ENCODE data around the gene KIF26A.

Gene KIF26A

GRCh38 chr14:104138098-104138717 lies at the start of gene KIF26A:
TSS of gene KIF26A (plus strand) at chr14:104138587. CDS start at chr14:104138723, 136 bp downstream.
- DNase-seq = no peak

GRCh38 chr14:104090071-104090748 lies 48.2 kb upstream of the KIF26A start:
- DNase-seq = no peak

- no peak for DNase-seq
Observed at GRCh38 chr14:104091061-104091926, 47.1 kb upstream of the KIF26A start.

DNA sequence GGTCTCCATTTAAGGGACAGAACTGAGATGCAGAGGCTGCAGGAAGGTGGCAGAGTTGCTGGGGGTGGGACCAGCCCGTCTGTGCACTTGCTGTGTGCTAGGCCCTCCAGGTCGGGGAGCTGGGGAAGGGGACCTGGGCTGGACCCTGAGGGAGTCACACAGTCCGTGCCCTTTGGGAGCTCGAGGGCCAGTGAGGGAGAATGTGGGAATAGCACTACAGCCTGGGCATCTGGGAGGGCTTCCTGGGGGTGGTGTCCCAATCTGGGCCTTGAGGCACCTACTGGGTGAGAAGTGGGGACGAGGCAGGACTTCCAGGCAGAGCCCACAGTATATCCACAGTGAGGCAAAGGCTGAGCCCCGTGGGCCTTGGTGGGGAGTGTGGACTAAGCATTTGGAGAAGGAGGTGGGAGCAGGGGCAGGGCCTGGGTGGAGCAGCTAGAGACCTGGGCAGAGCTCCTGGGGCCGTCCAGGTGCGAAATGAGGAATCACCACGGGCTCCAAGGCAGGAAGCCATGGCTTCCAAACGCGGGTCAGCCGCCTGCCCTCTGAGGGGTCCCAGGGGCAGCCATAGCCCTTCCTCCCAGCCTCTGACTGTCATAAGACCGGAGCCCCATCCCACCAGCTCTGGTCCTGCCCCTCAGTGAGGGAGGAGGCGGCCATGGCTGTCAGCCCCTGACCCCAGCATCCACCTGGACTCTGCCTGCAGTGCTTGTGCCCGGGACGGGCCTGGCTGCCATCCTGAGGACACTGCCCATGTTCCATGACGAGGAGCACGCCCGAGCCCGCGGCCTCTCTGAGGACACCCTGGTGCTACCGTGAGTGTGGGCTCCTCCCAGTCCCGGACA lies 46.2 kb upstream of the KIF26A start:
- no peak for DNase-seq

DNA sequence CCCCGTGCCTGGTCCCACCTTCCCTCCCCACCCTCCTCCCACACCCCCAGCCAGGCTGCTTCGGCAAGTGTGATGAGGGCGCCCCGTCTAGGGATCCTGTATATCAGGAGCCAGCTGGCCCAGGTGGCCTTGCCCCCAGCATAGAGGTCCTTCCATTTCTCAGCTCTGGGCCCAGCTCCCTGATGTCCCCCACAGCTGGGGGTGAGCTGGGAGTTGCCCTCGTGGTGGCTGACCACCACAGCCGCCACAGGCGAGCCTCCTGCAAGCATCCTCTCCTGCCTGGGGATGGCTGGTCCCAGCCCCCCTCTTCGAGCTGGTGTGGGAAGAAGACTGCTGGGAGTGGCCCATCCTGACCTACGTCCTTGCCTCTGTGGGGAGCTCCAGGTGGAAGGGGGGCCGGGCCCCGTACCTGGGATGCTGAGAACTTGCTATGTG lies 45.4 kb upstream of the KIF26A start:
- DNase-seq = no peak

GRCh38 chr14:104093366-104094055 lies 44.9 kb upstream of the KIF26A start:
- no peak for DNase-seq

GRCh38 chr14:104094056-104094708 lies 44.2 kb upstream of the KIF26A start:
- DNase-seq = no peak

DNA sequence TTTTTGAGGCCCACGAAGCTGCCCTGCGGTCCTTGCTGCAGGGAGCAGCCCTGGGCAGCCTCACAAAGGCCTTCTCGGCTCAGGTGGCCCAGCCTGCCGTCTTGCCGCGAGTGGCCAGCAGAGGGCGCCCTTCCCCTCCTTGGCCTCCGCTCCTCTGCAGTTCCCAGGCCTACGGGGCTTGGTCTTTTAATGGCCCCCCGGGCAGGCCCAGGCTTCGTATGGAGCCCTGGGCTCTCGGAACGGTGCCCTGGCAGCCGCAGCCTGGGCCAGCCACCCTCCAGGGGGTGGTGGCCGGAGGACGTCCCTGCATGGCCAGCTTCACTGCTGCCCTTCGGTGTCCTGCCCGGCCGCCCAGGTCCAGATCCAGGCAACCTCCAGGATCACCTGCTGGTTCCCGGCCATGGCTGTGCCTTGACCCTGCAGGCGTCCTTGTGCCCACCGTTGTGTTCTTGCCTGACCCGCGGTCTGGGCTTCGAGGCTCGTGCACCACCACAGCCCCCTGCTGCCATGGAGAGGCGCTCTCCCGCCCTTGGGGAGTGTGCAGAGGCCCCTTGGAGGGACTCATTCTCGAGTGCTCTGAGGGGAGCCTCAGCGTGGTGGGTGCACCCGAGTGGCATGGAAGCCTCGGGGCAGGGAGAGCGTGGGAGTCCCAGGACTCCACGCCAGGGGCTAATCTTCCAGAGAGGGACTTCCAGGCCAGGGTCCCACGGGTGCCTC lies 43.5 kb upstream of the KIF26A start:
- peak in 1 of 2 donors; percentile 7 for DNase-seq

GRCh38 chr14:104095426-104096310 lies 42.7 kb upstream of the KIF26A start:
- DNase-seq = no peak

DNA sequence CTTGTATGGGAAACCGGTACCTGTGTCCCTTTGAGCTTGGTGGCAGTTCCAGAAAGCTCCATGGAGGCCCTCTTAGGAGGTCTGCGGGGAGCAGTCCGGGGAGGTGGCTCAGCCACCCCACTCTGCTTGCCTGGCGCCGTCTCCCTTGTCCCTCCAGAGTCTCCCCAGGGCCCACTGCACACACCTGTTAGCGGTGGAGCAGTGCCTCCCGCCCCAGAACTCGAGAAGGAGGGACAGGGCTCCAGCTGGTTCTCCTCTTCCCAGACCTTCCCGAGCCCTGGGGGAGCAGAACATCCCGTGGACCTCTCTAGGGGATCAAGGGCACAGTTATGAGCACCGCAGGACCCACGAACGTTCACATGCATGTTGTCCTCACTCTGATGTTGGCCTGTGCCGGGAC lies 42.1 kb upstream of the KIF26A start:
- no peak for DNase-seq

- DNase-seq = no peak
Observed at GRCh38 chr14:104096751-104097700, 41.4 kb upstream of the KIF26A start.

DNA sequence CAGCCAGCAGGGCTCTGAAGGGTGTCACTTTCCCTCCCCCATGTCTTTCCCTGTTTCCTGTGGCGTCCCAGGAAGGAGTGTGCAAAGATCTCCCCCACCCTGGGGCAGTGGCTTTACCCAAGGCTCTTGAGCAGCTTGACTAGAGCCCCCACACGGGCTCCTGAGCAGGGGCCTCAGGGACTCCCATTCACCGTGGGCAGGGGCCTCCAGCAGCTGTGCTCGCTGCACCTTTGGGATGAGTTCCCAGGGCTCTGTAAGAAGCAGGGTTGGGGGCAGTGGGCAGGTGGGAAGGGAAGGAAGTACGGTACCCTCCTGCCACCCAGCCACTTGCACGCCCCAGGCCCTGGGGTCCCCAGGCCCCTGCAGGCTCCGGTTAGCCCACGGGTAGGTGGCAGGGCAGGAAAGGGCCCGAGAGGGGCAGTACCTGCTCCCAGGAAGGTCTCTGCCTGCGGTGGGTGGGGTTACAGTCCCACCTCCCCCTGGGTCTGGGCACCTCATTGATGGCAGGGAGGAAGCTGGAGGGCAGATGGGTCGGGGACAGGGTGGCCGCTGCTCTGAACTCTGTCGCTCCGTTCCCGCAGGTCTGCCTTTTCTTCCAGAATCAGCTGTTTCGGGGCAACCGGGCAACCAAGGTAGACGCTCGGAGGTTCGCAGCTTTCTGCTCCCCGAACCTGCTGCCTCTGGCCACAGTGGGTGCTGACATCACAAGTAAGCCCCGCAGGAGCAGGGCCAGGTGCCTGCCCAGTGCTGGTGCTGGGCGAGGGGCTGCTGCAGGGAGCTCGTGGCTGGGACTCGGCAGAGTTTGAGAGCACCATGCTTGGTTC lies 39.9 kb upstream of the KIF26A start:
- DNase-seq = no peak

- no peak for DNase-seq
Observed at GRCh38 chr14:104099096-104100041, 39.0 kb upstream of the KIF26A start.

DNA sequence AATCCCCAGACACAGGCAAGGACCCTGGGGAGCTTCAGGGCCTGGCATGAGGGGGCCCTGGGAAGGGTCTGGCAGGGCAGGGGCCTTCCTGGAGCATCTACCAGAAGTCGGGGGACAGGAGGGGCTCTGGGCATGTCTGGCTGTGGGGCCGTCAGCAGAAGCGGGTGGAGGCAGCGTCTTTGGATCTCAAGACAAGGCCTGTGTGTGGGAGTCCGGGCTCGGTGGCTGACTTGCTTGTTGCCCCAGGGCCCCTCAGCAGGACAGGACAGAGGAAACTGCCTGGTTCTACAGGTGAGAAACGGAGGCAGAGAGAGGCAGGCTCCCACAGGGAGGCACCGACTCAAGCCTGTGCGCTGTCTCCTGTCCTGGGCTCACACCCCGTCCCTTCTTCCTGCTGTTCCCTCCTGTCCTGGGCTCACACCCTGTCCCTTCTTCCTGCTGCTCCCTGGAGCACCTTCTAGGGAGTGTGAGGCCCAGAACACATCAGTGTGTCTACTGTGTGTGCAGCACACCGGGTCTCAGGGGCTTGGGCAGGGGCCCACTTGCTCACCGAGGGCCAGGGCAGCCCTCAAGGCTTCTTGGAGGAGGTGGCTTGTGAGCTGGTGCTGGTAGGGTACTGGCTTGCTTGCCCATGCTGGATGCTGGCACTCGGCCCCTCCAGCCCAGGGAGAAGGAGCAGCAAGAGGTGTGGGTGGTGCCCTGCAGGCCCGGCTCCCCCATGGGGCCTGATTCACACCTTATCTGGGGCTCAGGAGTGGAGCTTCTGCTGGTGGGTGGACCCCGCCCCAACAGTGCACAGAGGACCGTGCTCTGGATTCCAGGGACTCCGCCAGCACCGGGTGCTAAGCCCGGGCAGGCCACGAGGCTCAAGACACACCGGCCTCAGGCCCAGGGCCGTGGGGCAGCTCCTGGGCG lies 38.0 kb upstream of the KIF26A start:
- DNase-seq = no peak

- no peak for DNase-seq
Observed at GRCh38 chr14:104101086-104101621, 37.2 kb upstream of the KIF26A start.
